Keratinocyte (primary cell): Measurements from ENCODE around the gene PACC1.

Experiments
- EZH2 ChIP-seq: IDR thresholded peaks from one replicate; pipeline ENCODE4 v1.6.1; 2012; ENCODE audit warnings: inconsistent platforms, mild to moderate bottlenecking, low read length, moderate library complexity
- TF ChIP-seq, protein P1 (sequence below), 3 experiments: IDR thresholded peaks in 1 of 3; conservative IDR thresholded peaks in 1 of 3; optimal IDR thresholded peaks in 1 of 3; 2 replicates in 2 of 3; 3 replicates in 1 of 3; pipeline versions ENCODE3 to v1.5.1; 2011; ENCODE audit warnings: low read length in 3 of 3, mild to moderate bottlenecking in 3 of 3, moderate library complexity in 2 of 3, control low read depth in 1 of 3, inconsistent platforms in 1 of 3; ENCODE audit not compliant: insufficient read depth in 2 of 3; ENCODE audit errors: extremely low read depth in 1 of 3

DNA sequence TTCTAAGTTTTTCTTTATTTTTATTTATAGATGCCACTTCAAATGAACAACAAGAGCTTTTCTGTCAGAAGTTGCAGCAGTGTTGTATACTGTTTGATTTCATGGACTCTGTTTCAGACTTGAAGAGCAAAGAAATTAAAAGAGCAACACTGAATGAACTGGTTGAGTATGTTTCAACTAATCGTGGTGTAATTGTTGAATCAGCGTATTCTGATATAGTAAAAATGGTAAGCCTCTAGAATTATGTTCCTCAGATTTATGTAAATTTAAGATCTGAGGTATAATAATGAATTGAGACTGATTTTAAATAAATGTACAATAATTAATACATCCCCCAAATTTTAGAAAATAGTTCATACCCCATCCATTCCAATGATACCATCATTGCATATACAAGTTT is 85.6 kb downstream of the PACC1 start:
- TF ChIP-seq, protein P1, sequence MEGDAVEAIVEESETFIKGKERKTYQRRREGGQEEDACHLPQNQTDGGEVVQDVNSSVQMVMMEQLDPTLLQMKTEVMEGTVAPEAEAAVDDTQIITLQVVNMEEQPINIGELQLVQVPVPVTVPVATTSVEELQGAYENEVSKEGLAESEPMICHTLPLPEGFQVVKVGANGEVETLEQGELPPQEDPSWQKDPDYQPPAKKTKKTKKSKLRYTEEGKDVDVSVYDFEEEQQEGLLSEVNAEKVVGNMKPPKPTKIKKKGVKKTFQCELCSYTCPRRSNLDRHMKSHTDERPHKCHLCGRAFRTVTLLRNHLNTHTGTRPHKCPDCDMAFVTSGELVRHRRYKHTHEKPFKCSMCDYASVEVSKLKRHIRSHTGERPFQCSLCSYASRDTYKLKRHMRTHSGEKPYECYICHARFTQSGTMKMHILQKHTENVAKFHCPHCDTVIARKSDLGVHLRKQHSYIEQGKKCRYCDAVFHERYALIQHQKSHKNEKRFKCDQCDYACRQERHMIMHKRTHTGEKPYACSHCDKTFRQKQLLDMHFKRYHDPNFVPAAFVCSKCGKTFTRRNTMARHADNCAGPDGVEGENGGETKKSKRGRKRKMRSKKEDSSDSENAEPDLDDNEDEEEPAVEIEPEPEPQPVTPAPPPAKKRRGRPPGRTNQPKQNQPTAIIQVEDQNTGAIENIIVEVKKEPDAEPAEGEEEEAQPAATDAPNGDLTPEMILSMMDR (optimal IDR thresholded peaks at IDR 0.05 in 1 of 3, IDR thresholded peaks at IDR 0.05 in 1 of 3, conservative IDR thresholded peaks at IDR 0.05 in 1 of 3; ENCODE audit: extremely low read depth in 1 of 3, insufficient read depth in 2 of 3, low read length in 3 of 3), result no peak
- TF ChIP-seq EZH2, result no peak
